ENCODE data around the gene DCAF7.

DCAF7 gene

DNA sequence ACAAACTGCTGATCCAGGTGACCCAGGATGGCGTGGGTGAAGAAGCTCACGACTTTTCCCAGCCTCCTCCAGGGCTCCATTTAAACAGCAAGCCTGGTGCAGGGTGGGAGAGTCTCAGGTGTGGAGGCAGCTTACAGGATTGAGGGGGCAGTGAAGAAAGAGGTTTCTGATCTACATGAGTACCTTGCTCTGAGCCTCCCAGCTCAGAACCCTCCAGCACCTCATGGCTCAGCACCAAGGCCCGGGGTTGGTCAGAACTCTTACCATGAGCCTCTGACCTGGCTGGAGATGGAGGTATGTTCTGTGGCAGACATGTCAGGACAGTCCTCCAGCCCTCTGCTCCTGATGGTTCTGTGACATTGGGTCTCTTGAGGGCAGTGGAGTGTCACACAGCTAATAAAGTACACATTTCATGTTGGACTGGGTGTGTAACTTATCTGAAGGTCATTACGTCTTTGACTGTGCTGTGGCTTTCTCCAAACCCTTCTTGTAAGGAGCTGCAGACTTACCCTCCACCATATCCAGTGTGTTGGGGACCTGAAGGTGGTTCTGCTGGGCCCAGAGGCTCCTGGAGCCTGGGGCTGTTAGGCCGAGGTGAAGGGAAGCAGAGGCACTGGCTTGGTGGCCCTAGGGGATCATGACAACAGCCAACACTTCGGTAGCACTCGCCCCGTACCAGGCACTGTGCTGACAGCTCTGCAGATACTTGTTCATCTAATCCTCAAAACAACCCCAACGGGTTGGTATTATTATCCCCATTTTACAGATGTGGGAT lies 3.8 kb upstream of the DCAF7 start:
- TF ChIP-seq GATA2 (IDR thresholded peaks at IDR 0.05; ENCODE audit: low read depth, low read length) (no peak), GATA3 (IDR thresholded peaks at IDR 0.05; ENCODE audit: low read depth, low read length) (no peak)

DNA sequence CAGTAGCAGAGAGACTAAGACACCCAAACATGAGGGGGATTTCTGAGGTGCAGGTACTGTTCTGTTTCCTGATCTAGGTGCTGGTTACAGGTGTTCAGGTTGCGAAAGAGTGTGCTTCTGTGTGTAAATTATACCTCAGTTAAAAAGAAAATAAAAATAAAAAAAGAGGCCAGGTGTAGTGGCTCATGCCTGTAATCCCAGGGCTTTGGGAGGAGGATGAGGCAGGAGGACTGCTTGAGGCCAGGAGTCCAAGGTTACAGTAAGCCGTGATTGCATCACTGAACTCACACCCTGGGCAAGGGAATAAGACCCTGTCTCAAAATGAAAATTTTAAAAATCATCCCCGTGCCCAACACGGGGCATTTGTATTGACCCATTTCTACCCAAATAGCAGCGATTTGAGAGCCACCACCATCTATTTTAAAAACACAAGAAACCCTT lies 3.2 kb upstream of the DCAF7 start:
- no peak for TF ChIP-seq GATA2 (IDR thresholded peaks at IDR 0.05; ENCODE audit: low read depth, low read length)

GRCh38 chr17:63549289-63549945 lies 860 bp upstream of the DCAF7 start:
- TF ChIP-seq GATA3 (IDR thresholded peaks at IDR 0.05; ENCODE audit: low read depth, low read length) (no peak), GATA2 (IDR thresholded peaks at IDR 0.05; ENCODE audit: low read depth, low read length) (no peak)

DNA sequence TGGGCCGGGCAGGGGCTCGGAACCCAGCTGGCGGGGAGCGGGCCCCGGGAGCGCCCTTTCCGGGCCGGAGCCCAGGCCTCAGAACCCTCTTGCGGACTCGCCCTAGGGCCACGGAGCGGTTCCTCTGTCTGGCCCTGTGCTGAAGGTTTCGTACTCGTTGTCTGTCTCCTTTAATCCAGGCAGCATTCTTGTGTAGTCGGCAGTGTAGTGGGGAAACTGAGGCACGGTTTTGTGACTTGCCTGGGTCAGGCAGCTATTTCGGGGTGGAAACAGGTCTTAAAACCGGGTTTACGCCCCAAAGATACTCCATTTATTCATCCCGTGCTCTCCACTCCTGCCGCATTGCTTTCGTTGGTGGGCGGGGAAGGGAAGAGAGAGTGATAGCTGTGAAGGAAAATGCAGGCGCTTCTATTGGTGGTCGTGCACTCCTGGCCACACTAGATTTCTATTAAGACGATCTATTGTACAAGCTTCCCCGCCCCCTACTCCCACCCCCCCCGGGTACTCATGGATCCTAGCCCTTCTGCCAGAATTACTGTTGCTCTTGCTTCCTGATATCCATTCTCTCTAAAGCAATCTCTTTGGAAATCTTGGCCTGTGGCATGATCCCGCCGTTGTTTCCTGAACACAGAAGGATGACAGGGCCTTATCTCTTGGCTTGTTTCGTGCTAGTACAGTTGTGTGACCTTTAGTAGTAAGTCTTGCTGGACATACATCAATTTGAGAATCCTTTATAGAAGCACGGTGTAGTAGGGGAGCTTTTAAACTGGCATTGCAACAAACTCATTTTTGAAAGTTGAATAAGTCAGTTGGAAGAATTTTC lies 751 bp downstream of the DCAF7 start:
- TF ChIP-seq GATA3 (IDR thresholded peaks at IDR 0.05; ENCODE audit: low read depth, low read length), result no peak
- TF ChIP-seq GATA2 (IDR thresholded peaks at IDR 0.05; ENCODE audit: low read depth, low read length), result peak; percentile 93

DNA sequence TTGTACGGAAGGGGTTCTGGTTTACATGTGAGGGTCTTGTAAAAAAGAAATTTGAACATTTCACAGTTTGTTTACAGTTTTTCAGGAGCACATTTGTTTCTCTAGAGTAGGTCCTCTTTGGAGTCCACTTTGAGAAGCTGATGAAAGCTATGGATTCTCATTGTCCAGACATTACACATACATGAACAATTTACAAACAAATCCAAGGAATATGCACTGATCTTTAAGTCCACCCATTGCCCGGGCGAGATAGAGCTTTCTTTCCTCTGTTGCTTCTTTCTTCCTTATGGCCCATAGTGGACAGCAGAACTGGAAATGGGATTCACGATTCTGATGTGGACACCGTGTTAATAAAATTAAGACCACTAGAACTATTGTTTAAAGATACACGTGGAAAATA lies 1.9 kb downstream of the DCAF7 start:
- TF ChIP-seq GATA3 (IDR thresholded peaks at IDR 0.05; ENCODE audit: low read depth, low read length) (no peak), GATA2 (IDR thresholded peaks at IDR 0.05; ENCODE audit: low read depth, low read length) (no peak)

- TF ChIP-seq GATA3 (IDR thresholded peaks at IDR 0.05; ENCODE audit: low read depth, low read length), result no peak
- no peak for TF ChIP-seq GATA2 (IDR thresholded peaks at IDR 0.05; ENCODE audit: low read depth, low read length)
Measured at GRCh38 chr17:63555500-63556156, 5.4 kb downstream of the DCAF7 start.

DNA sequence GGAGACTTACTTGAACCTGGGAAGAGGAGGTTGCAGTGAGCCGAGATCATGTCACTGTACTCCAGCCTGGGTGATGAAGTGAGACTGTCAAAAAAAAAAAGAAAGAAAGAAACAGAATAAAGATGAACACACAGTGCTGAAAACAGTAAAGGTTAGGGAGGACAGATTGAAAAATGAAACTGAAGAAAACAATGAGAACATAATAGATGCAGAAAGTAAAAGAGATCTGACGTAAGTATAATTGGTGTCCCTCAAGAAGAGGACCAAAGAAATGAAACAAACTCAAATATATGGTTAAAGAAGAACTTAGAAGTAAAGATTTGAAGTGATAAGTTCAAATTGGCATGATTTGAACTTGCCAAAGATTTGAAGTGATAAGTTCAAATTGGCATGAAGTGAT lies 7.1 kb downstream of the DCAF7 start:
- TF ChIP-seq GATA2 (IDR thresholded peaks at IDR 0.05; ENCODE audit: low read depth, low read length), result no peak
- 0 out of 2 replicates have a peak, but pooled peaks have one; percentile 22 for TF ChIP-seq GATA3 (IDR thresholded peaks at IDR 0.05; ENCODE audit: low read depth, low read length)

DNA sequence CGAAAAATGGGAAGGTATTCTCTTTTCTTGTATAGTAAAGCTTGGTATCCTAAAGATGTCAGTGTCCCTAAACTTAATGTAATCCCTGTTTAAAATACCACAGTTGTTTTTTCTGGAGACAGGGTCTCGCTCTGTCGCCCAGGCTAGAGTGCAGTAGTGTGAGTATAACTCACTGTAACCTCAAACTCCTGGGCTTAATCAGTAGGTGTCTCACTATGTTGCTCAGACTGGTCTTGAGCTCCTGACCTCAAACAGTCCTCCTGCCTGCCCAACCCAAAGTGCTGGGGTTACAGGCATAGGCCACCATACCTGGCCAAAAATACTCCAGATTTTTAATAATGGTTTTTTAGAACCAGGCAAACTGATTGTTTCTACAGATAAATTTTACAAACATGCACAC lies 8.2 kb downstream of the DCAF7 start:
- TF ChIP-seq GATA3 (IDR thresholded peaks at IDR 0.05; ENCODE audit: low read depth, low read length), result no peak

GRCh38 chr17:63561819-63562218 lies 11.5 kb downstream of the DCAF7 start:
- TF ChIP-seq GATA3 (IDR thresholded peaks at IDR 0.05; ENCODE audit: low read depth, low read length) (no peak), GATA2 (IDR thresholded peaks at IDR 0.05; ENCODE audit: low read depth, low read length) (no peak)

- no peak for TF ChIP-seq GATA2 (IDR thresholded peaks at IDR 0.05; ENCODE audit: low read depth, low read length)
- no peak for TF ChIP-seq GATA3 (IDR thresholded peaks at IDR 0.05; ENCODE audit: low read depth, low read length)
Measured at GRCh38 chr17:63563339-63563738, 13.1 kb downstream of the DCAF7 start.

- no peak for TF ChIP-seq GATA3 (IDR thresholded peaks at IDR 0.05; ENCODE audit: low read depth, low read length)
- TF ChIP-seq GATA2 (IDR thresholded peaks at IDR 0.05; ENCODE audit: low read depth, low read length), result no peak
Measured at GRCh38 chr17:63564562-63564961, 14.3 kb downstream of the DCAF7 start.

GRCh38 chr17:63567229-63567628 lies 17.0 kb downstream of the DCAF7 start:
- TF ChIP-seq GATA2 (IDR thresholded peaks at IDR 0.05; ENCODE audit: low read depth, low read length) (no peak), GATA3 (IDR thresholded peaks at IDR 0.05; ENCODE audit: low read depth, low read length) (no peak)

- TF ChIP-seq GATA2 (IDR thresholded peaks at IDR 0.05; ENCODE audit: low read depth, low read length) (no peak), GATA3 (IDR thresholded peaks at IDR 0.05; ENCODE audit: low read depth, low read length) (no peak)
Measured at GRCh38 chr17:63568563-63568962, 18.3 kb downstream of the DCAF7 start.
